Activated CD4-positive, alpha-beta T cell treated with anti-CD3 and anti-CD28 coated beads, Interleukin-2, amount 50 U/mL, for 24 hours (primary cell): ENCODE results near the gene FTO.

ENCODE experiments used
- DNase-seq, 2 donors: peaks; one replicate each; pipeline ENCODE4 v3.0.0-alpha.2; 2020; ENCODE audit warnings: low read depth in 1 of 2, low spot score in 1 of 2

Gene FTO

GRCh38 chr16:53998024-53998810, 294.3 kb downstream of the FTO start:
- no peak for DNase-seq

- no peak for DNase-seq
These were observed 295.1 kb downstream of the FTO start for GRCh38 chr16:53998966-53999522.

DNA sequence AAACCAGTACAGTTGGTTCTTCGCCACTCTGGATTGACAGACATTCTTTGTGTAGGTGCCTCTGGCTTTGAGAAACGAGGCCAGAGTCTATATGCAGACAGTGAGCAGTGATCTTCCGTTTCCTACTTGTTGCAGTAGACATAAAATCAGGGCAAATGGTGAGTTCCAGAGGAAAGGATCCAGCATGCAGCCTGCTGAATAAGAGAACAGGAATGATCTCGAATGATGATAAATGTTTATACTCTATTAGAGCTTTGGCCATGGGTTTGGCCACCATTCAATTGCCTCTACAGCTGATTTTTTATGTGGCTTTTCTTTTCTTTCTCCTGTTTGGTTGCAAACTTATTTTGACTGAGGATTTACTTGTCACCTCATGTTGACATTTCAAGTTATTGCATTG, 295.9 kb downstream of the FTO start:
- no peak for DNase-seq

DNA sequence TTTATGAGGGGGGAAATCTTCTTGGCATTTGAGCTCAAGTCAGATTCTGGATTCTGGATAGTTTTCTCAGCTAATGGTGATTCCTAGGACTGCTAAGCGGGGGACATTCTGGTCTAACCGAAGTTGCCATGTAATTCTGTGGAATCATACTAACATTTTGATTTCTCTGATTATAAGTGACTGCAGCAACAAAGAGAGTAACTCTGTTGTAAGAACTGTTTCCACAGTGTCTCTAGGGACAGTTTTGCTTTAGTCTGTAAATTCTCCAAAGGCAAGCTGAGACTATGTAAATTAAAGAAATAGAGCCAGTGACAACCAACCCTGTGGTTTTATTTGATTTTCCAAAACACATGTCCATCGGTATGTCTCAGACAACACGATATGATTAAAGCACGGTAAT, 296.4 kb downstream of the FTO start:
- no peak for DNase-seq

GRCh38 chr16:54006693-54007092, 302.7 kb downstream of the FTO start:
- DNase-seq, result no peak

GRCh38 chr16:54007504-54007903, 303.5 kb downstream of the FTO start:
- DNase-seq, result no peak

GRCh38 chr16:54009464-54010176, 305.7 kb downstream of the FTO start:
- no peak for DNase-seq

DNA sequence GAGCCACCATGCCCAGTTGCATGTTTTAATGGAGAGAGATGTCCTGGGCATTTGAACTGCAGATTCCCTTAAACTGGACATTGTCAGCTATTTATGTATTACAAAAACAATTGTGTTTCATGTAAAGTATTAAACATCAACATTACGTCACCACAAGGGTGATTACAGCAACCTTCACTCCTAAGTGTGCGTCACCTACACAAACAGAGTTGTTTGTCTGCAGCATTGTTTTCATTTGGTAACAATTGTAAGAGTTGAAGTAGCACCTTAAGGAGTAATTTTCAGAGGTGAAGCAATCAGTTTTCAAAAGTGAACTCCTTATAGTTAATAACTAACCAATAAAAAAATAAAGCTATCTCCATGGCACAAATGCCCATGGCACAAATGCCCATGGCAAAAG, 311.2 kb downstream of the FTO start:
- DNase-seq, result no peak

DNA sequence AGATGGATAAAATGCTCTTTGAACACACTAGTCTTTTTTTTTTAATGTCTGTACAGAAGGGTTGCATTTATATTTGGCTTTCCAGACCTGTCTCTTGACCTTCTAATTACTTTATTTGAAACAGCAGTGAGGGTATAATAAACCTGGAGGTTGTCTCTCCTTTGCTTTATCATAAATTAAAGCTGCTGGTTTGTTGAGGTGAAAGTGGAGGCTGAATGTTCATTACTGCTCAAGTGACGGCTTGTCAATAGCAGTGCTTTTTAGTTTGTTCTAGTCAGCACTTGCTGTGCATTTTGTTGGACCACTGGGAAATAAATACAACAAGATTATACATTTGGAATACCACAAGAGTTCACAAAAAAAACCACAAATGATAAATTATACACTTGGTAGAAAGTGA, 318.4 kb downstream of the FTO start:
- DNase-seq, result no peak

GRCh38 chr16:54026456-54026855, 322.5 kb downstream of the FTO start:
- no peak for DNase-seq

DNA sequence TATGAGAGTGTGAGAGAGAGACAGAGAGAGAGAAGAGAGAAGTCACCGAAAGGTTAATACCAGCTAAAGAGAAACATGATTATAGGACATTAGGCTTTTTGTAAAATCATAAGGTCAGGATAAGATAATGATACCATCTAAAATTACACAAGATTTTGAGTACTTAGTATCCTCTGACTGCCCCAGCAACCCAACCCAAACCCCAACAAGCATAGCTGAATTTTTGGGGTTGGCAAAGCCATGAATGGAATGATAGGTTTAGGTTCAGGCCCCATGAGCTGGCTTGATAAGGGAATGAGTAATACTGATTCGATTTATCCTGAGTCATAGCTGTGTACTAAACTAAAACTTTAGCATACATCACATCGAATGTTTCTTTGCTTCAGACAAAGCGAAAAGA, 323.1 kb downstream of the FTO start:
- no peak for DNase-seq

GRCh38 chr16:54027558-54027957, 323.6 kb downstream of the FTO start:
- DNase-seq, result no peak

GRCh38 chr16:54027995-54028394, 324.0 kb downstream of the FTO start:
- no peak for DNase-seq

- DNase-seq, result no peak
These were observed 326.5 kb downstream of the FTO start for GRCh38 chr16:54030451-54030850.

- no peak for DNase-seq
These were observed 327.3 kb downstream of the FTO start for GRCh38 chr16:54031107-54031760.

DNA sequence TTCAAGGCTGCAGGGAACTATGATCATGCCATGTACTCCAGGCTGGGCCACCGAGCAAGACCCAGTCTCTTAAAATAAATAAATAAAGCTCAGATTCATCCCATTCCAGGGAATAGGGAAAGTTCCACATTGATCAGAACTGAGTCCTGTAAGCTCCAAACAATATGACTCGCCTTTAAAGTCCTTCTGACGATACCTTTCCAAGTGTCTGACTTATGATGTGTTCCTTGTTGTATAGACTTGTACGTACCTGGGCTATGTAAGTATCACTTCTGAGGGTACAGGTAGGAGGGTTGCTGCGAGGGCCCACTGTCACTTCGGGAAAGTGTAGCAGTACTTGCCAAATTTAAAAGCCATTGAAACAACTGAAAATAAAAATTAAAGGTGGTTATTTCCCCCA, 329.8 kb downstream of the FTO start:
- DNase-seq, result no peak

DNA sequence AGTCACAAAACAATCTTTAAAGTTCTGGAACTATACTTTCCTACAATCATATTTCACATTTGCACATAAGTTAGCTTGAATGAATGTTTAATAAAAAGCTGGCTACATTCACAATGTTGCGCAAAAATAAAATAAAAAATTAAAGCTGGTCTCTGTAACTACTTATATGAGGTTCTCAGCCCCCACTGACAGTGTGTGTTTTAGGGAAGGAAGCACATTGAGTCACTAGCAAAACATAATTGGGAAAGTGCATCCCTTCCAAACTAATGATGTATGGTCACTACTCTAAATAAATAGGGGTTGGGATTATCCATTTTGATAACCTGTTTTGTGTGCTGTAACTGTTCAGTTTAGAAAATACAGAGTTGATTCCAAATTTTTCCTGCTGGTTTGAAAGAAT, 330.7 kb downstream of the FTO start:
- DNase-seq, result no peak

- DNase-seq, result no peak
These were observed 336.5 kb downstream of the FTO start for GRCh38 chr16:54040480-54040879.

GRCh38 chr16:54040975-54041374, 337.0 kb downstream of the FTO start:
- DNase-seq, result no peak

- DNase-seq, result no peak
These were observed 344.9 kb downstream of the FTO start for GRCh38 chr16:54048586-54049495.
